ENCODE results near the gene KRT9. TPM values are rescaled to one million over a fixed set of nuclear protein-coding genes. Genes with fewer than 3 reads are reported as not detected.
"Not testable (repeated sequence)": the region's sequence is repeated elsewhere in the genome, so short reads cannot be mapped to it uniquely, and the experiment has no call there.

Gene KRT9
- total and polyA plus RNA-seq, 9 of the 15 experiments (the other 6 are each of a cell fraction or from before 2014, with no cell fraction given), result 0.03 TPM; not detected in 8

GRCh38 chr17:41613277-41614082, 41.6 kb upstream of the KRT9 start (continued):
- TF ChIP-seq ATF7 (IDR thresholded peaks at IDR 0.05) (no peak), SP1 (CRISPR knock-in tag; IDR thresholded peaks at IDR 0.05) (no peak)

DNA sequence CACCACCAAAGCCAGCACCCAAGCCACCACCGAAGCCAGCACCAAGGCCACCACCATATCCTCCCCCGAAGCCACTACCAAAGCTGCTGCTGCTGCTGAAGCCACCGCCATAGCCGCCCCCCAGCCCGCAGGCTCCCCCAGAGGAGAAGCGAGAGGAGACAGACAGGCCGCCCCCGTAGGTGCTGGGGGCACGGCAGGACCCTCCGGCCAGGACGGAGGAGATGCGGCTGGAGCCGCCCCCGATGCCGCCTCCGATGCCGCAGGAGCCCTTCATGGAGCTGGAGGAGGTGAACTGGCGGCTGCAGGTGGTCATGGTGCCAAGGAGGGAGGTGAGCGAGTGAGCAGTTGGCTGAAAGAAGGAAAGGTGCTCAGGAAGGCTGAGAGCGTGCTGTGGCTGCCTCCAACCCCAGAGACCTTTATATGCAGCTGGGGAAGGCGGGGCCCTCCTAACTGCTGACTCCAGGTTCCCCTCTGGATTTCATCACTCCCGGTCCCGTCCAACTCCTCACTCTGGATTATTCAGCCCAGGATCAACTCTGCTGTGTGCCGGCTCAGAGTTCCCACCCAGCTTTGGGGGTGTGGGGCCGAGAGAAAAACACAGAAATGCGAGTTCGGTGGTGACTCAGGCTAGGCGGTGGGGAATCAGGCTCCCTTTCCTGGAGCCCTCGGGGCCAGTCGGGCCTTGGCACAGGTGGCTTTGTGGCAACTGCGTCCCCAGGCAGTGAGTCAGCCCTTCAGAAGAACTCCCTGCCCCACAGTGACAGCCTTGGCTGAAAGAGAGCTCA, 40.7 kb upstream of the KRT9 start, which contains the start of gene KRT16:
Gene KRT16 (minus strand): TSS at position 392 of the 785 bp plus-strand sequence. CDS start 79 bp downstream, at position 313.
- DNase-seq (ENCODE audit: extremely low read depth in 1 of 4, low spot score in 3 of 4); H3K4me3 ChIP-seq; BruUV-seq (replicated peaks); H3K27ac ChIP-seq (ENCODE audit: extremely low read depth, low read depth, low read length); H3K79me2 ChIP-seq (ENCODE audit: control insufficient read depth, insufficient read depth, low read length); H4K20me1 ChIP-seq (replicated peaks; ENCODE audit: control insufficient read depth, insufficient read depth, low read length); ATAC-seq; in situ Hi-C loops (cut with MboI); H2AFZ ChIP-seq (ENCODE audit: low read depth, low read length); intact Hi-C loops (cut with micrococcal nuclease); H3K9ac ChIP-seq (ENCODE audit: insufficient read depth in 1 of 2, low read depth in 2 of 2, low read length in 2 of 2); H3K4me1 ChIP-seq (replicated peaks in 1 of 2; ENCODE audit: control insufficient read depth in 2 of 2, insufficient read depth in 2 of 2, low read length in 2 of 2); H3K9me1 ChIP-seq (ENCODE audit: control insufficient read depth, insufficient read depth, low read length); CTCF ChIA-PET (ENCODE audit: low intra/inter-chr PET ratio); H3K4me2 ChIP-seq (ENCODE audit: insufficient read depth, low read length); H3K9me3 ChIP-seq (replicated peaks; ENCODE audit: control insufficient read depth, insufficient read depth, low read depth, low read length); FAIRE-seq; POLR2A ChIA-PET; H3K36me3 ChIP-seq (ENCODE audit: control insufficient read depth, insufficient read depth, low read length): not testable (repeated sequence)
- WGBS (ENCODE audit: insufficient coverage, low coverage, missing lambda C conversion rate), result 1% methylated on average over 25 of the region's 31 CpGs
- H3K27me3 ChIP-seq (ENCODE audit: control insufficient read depth in 2 of 2, insufficient read depth in 2 of 2, low read length in 2 of 2), result peaks cover 10 to 49% of the 10 kb centered on the region in 2 experiments
